ENCODE measurements around the gene TBC1D32. TPM values are rescaled to one million over a fixed set of nuclear protein-coding genes. Genes with fewer than 3 reads are reported as not detected.

TBC1D32 gene
- total RNA-seq, 4 donors from 2014 or later = 4.4 to 12.6 (median 6.6) TPM

DNA sequence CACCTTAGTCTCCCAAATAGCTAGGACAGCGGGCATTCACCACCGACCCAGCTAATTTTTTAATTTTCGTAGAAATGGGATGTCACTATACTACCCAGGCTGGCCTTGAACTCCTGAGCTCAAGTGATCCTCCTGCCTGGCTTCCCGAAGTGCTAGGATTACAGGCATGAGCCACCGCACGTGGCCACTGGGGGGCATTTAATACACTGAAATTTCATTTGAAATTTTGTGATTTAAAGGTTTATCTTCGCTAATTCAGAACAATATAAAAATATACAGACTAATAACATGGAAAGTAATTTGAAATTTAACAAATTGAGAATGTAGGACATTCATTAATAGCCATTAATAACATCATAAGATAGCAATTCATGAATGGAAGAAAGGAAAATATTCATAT, 20.5 kb upstream of the TBC1D32 start:
- TF ChIP-seq, protein P1, sequence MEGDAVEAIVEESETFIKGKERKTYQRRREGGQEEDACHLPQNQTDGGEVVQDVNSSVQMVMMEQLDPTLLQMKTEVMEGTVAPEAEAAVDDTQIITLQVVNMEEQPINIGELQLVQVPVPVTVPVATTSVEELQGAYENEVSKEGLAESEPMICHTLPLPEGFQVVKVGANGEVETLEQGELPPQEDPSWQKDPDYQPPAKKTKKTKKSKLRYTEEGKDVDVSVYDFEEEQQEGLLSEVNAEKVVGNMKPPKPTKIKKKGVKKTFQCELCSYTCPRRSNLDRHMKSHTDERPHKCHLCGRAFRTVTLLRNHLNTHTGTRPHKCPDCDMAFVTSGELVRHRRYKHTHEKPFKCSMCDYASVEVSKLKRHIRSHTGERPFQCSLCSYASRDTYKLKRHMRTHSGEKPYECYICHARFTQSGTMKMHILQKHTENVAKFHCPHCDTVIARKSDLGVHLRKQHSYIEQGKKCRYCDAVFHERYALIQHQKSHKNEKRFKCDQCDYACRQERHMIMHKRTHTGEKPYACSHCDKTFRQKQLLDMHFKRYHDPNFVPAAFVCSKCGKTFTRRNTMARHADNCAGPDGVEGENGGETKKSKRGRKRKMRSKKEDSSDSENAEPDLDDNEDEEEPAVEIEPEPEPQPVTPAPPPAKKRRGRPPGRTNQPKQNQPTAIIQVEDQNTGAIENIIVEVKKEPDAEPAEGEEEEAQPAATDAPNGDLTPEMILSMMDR (IDR thresholded peaks at IDR 0.05; ENCODE audit: low read depth) = no peak

DNA sequence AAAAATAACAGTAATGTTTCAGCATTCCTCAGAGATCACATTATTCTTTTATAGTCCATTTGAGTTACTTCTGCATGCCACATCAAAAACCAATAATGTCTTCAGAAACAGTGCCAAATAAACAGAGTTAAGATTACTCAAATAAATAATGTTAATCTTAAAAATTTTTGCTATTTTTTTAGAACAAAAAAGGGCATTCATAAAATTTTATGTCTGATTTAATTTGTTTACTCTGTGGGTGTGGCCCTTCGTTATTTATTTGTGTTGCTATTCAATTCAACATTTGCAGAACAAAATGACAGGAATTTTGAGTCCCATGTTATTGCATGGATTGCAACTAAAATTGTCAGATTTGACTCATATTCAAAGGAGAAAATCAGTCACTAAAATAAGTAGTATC, 18.7 kb upstream of the TBC1D32 start:
- TF ChIP-seq, protein P1 (IDR thresholded peaks at IDR 0.05; ENCODE audit: low read depth) = no peak

DNA sequence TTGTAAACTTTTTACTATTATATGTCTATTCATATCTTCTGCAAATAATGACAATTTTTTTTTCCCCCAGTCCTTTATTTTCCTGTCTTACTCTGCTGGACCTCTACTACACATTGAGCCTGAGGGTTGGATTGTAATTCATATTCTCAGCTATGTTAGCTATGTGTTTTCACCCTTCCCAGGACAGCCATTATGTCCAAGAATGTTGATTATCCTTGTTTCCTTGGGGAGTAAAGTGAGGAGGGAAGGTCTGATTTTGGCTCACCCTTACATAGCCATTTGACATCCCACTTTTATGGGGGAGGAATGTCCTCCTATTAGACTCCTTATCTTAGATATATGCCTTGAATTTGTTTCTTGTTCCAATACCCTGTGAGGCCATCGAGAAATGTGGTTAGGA, 17.6 kb upstream of the TBC1D32 start:
- TF ChIP-seq, protein P1 (IDR thresholded peaks at IDR 0.05; ENCODE audit: low read depth) = no peak

DNA sequence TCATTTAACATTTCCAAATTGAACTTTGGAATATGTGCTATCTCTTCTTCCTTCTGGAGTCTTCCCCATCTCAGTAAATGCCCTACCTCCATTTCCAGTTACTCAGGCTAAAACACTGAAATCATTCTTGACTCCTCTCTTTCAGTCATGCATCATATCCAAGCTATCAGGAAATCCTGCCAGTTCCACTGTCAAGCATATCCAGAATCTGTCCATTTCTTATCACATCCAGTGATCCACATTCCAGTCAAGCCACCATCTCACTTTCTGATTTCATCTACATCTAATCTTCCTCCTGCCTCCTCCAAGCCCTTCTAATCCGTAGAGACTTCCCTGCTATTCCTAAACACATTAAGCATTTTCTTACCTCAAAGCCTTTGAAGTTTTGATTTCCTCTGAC, 15.3 kb upstream of the TBC1D32 start:
- TF ChIP-seq, protein P1 (IDR thresholded peaks at IDR 0.05; ENCODE audit: low read depth) = no peak

DNA sequence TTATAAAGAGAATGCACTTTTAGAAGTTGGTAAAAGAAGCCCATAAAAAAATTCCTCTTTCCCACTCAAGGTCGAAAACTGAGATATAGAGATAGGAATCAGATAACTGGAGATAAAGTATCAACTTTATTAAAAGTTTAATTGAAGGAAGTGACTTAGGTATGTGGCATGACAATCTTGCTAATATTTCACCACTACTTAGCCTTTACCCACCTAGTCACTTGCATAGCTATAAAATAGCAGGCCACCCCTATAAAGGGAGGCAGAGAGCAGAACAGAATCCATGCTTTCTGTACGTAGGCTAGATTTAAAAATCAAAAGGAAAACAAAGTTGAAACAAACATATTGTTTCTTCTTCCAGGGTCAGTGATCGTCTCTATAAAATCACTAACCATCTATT, 13.2 kb upstream of the TBC1D32 start:
- TF ChIP-seq, protein P1 (IDR thresholded peaks at IDR 0.05; ENCODE audit: low read depth) = no peak

DNA sequence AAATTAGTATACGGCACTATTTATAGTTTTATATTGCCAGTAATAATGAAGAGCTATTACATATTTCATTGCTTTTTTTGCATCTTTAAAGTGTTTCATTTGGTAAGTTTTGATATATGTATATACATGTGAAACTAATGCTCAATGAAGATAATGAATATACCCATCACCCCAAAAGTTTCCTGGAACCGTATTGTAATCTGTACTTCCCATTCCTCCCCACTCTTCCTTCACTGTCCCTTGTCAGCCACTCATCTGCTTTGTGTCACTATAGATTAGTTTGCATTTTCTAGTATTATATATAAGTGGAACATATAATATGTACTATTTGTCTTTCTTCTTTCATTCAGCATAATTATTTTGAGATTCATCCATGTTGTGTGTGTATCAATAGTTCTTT, 10.3 kb upstream of the TBC1D32 start:
- TF ChIP-seq, protein P1 (IDR thresholded peaks at IDR 0.05; ENCODE audit: low read depth) = no peak

DNA sequence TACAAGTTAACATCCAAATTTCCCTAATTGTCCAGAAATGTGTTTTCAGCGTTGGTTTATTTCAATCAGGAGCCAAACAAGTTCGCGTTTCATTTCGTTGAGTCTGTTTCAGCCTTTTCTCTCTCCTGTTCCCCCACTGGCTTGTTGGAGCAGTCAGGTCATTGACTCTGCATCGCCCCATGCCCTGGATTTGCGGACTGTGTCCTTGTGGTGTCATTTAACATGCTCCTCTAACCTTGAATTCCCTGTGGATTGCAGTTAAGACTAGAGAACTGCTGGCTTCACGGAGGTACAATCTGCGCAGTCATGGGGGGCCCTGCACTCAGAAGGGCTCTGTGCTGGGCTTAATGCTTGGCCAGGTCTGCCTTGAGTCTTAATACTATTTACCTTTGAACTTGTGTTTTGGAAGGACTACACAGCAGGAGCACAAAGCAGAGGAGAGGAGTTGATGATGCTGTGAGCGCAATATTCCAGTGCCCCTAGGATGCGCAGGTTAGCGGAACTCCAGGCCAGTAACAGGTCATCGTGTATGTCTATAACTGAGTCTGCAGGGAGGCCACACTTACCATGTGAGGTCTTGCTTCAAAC, 5.5 kb upstream of the TBC1D32 start:
- TF ChIP-seq, protein P1 (IDR thresholded peaks at IDR 0.05; ENCODE audit: low read depth) = no peak

All from subcutaneous adipose tissue (tissue), 4 donors.